ENCODE data around the gene PSTPIP1.

The PSTPIP1 gene

DNA sequence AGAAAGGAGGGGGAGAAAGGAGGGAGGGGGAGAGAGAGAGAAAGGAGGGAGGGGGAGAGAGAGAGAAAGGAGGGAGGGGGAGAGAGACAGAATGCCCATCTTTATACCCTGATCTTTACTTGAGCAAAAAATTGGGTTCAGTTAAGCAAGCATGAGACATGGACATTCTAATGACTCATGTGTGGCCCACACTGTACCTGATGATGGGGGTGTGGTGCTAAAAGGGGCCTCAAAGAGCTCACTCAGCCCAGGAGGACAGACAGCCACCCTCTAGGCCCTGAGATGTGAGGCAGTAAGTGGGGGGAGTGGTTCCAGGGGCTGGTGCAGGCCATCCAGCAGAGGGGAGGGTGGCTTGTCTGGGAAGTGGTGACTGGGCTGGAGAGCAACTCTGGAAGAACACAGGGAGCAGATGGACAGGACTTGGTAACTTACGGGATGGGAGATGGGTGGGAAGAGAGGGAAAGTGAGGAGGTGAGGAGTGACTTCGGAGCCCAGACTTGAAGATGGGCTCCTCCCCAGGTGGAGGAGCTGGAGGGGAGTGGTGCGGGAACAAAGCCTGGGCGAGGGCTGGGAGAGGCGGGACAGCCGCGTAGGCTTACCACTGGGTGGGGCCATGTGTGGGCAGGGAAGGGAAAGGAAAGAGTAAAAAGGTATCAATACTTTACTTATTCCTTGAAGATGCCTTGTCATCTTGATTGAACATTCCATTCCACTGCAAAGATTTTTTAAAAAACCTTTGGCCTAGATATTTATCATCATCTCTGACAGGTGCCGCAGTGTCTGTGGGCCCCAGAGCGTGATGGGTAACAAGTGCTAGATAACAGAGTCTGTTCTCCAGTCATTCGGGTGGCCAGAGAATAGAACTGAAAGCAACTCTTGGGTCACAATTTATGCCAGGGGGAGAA is 43.6 kb downstream of the PSTPIP1 start:
- DNase-seq (ENCODE audit: insufficient read length, low spot score) = no peak
- FAIRE-seq = no peak

GRCh38 chr15:77039217-77039533 is 44.2 kb downstream of the PSTPIP1 start:
- no peak for DNase-seq (ENCODE audit: insufficient read length, low spot score)
- no peak for FAIRE-seq

- DNase-seq (ENCODE audit: insufficient read length, low spot score) (no peak), FAIRE-seq (no peak)
Measured at GRCh38 chr15:77039848-77040247, 44.9 kb downstream of the PSTPIP1 start.

DNA sequence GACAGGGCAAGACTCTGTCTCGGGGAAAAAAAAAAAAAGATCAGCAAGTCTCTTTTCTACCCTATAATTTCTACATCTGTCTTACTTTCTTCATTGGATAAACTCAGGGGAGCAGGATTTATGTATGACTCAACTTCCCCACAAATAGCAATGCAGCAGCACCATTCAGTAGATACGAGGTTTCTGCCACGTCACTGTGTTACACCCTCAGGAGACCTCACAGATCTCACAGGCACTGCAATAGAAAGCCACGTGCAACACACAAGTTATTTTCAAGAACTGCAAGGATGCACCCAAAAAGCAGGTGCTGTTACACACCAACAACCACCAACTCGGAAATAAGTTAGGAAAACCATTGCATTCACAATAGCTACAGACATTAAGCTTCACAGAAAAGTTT is 45.7 kb downstream of the PSTPIP1 start:
- DNase-seq (ENCODE audit: insufficient read length, low spot score) (no peak), FAIRE-seq (no peak)

GRCh38 chr15:77042245-77042919 is 47.5 kb downstream of the PSTPIP1 start:
- DNase-seq (ENCODE audit: insufficient read length, low spot score) = no peak
- FAIRE-seq = no peak

DNA sequence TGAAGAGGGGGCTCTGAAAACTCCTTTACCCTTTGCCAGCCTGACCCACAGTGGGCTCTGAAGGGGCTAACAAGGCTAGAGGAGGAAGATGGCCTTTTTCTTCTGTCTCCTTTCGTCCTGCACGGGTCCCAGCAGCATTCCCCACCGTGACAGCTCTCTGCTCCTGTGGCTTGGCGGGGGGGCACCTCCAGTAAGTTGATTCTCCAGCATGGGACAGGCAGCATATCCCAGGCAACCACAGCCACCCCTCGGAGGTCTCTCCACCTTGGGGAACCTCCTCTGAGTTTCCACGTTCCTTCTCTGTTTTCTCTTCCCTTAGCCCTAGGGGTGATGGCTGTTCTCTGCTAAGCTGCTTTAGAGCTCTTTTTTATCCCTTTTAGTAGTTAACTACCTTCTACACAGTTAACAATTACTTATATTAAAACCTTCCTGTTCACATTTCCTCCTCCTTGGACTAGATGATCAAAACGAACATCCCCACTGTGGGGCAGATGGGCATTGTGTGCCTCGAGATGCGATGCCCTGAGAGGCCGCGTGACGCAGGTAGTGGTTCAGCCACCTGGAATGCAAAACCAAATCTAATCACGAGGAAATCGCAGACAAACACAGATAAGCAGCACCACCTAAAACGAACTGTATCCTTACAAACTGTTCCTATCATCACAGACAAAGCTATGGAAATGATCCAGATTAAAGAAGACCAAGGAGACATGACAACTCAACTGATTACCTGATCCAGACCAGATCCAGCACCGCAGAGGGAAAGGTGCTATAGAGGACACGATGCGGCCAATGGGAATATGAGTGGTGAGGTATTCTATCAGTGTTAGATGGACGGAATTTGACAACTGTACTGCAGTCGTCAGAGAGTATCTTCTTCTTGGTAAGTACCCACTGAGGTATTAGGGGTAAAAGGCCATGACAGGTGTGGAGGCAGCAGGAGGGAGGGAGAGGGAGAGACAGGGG is 48.3 kb downstream of the PSTPIP1 start:
- no peak for FAIRE-seq
- no peak for DNase-seq (ENCODE audit: insufficient read length, low spot score)

DNA sequence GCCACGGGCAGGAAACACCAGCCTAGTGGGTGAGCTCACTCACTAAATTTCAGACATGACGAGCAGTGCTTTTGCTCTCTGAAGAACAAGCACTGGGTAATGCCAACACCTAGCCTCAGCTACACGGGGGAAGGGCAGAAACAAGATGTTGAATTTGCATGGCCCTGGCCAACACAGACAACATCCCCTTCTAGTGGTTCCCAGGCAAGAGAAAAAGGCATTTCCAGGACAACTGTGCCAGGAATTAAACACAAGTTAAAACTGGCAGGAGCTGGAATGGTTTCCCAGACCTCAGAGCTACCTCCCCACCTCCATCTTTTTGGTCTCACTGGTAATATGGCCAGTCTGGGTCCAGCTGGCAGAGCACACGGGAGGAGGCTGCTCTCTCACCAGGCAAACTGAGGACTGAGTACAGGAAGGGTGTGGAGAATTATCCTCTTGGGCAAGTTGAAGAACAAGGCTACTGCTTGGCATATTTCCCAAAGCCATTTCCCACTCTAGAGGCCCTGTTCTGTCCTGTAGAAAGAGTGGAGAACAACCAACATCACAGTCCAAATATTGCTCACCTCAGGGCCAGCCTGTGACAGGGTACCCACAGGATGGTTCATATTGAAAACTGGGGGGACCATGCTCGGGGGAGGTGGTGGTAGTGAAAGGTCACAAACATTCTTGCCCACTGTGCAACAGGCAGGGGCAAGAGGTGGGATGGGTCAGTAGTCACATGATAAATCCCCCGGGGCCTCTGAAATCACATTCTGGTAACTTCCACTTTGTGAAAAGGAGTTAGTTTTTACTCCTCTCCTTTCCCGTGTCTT is 49.5 kb downstream of the PSTPIP1 start:
- FAIRE-seq (no peak), DNase-seq (ENCODE audit: insufficient read length, low spot score) (no peak)

GRCh38 chr15:77045985-77046384 is 51.1 kb downstream of the PSTPIP1 start:
- FAIRE-seq (no peak), DNase-seq (ENCODE audit: insufficient read length, low spot score) (no peak)

GRCh38 chr15:77046704-77047412 is 51.9 kb downstream of the PSTPIP1 start:
- FAIRE-seq = no peak
- no peak for DNase-seq (ENCODE audit: insufficient read length, low spot score)

DNA sequence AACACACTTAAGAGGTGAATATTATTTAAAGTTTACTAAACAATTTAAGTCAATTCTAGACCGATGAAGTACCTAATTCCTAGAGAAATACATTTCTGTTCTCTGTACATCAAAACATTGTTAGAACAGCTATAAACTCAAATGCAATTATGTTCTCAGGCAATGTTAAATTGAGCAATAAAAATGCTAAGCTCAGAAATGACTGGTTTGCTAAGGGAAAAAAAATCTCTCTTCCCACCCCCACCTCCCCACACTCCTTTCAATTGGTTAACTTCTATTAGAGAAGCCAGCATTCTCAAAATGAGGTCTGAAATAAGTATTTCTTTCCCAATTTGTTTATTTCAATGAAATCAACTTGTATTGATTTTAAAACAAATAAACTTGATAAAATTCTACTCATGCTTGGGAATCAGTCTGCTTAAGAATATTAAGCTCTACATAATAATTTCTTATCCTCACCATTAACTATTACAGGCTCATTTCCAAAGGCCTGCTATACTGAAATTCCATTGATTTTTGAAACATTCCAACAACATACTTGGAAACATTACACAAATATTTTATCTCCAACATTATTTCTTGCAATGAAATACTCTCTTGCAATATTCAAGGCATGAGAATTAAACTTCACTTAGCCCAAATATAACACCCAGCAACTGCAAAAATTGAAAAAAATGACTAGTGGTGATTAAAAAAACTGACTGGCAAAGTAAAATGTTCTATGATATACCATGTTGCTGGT is 53.4 kb downstream of the PSTPIP1 start:
- FAIRE-seq = no peak
- no peak for DNase-seq (ENCODE audit: insufficient read length, low spot score)

DNA sequence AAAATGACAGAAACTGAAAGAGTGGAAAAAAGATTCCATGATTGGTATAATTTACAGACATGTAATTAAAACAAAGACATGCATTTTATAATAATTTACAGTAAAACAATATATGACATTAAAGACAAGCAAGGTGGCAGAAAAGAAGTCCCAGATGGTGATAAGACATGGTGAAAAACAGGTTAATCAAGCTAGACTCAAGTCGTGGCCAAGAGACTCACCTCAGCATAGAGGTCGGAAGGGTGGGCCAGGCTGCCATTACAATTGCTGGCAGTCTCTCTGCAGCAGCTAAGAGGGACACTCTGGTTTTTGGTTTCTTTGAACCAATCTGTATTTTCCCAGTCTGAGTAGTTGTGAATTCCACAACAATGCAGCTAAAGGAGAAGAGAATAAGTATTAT is 57.6 kb downstream of the PSTPIP1 start:
- no peak for DNase-seq (ENCODE audit: insufficient read length, low spot score)
- FAIRE-seq = no peak

DNA sequence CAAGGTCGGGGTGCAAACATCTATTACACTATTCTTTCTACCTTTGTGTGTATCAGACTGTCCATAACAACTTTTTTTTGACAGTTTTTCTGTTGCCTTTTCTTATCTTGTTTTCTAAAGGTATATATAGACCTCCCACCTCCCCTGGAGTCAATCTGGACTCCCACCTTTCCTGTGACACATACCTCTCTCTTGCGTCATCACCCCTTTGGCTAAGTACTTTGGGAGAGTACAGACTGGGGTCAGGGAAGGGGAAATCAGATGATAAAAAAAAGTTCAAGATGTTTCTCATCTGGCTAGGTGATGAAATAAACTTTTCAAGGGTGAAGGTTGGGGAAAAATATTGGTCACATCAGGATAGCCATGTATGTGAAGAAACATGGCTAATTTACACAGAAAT is 58.8 kb downstream of the PSTPIP1 start:
- no peak for DNase-seq (ENCODE audit: insufficient read length, low spot score)
- FAIRE-seq = no peak

- DNase-seq (ENCODE audit: insufficient read length, low spot score) = no peak
Measured at GRCh38 chr15:77057072-77057471, 62.1 kb downstream of the PSTPIP1 start.

GRCh38 chr15:77057685-77058084 is 62.8 kb downstream of the PSTPIP1 start:
- FAIRE-seq = no peak
- no peak for DNase-seq (ENCODE audit: insufficient read length, low spot score)

More at GRCh38 chr15:77057072-77057471, 62.1 kb downstream of the PSTPIP1 start:
- no peak for FAIRE-seq

GRCh38 chr15:77058468-77058867 is 63.5 kb downstream of the PSTPIP1 start:
- FAIRE-seq (no peak), DNase-seq (ENCODE audit: insufficient read length, low spot score) (no peak)

- FAIRE-seq (peak; percentile 60), DNase-seq (ENCODE audit: insufficient read length, low spot score) (no peak)
Measured at GRCh38 chr15:77059786-77060361, 64.9 kb downstream of the PSTPIP1 start.

DNA sequence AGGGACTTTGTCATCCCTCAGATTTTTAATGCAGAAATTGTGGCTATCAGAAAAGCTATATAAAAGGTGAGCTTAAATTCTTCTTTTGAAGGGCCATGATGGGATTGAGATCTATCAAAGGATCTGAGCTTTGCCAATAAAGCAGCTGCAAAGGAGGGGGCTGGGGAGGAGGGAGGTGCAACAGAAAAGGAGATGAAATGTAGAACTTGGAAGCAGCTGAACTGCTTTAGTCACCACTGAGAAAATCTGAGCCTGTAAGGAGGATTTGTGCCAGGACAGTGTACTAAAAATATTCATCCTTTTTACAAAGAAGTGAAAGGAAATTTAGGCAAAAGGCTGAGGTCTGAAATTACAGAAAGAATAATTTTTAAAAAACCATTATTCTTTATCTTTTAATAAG is 65.6 kb downstream of the PSTPIP1 start:
- DNase-seq (ENCODE audit: insufficient read length, low spot score) (no peak), FAIRE-seq (peak; percentile 26)

DNA sequence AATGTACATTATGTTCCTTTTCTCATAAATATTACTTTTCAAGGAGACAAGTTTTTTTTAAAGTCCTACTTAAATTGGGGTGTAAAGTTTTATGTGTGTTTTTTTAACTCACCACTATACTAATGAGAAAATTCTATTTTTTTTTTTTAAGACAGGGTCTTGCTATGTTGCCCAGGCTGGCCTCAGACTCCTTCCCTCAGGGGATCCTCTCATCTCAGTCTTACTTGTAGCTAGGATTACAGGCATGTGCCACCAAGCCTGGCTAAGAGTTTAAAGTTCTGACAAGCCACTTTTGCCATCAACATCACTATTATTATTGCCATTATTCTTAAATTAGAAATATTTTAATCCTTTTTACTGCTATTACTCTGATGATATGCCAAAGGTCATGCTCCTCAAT is 68.3 kb downstream of the PSTPIP1 start:
- no peak for FAIRE-seq
- no peak for DNase-seq (ENCODE audit: insufficient read length, low spot score)

- DNase-seq (ENCODE audit: insufficient read length, low spot score) = no peak
- FAIRE-seq = no peak
Measured at GRCh38 chr15:77064063-77064462, 69.1 kb downstream of the PSTPIP1 start.
